NT2/D1 (cell line): Measurements from ENCODE around the gene LPO.

Experiments used
- DNase-seq: peaks from one replicate; pipeline ENCODE4 v3.0.0-alpha.2; 2011; ENCODE audit warnings: low read depth, low spot score
- H3K27me3 ChIP-seq: 2 replicates; pipeline ENCODE4 v1.6.0; 2011; ENCODE audit warnings: mild to moderate bottlenecking; ENCODE audit not compliant: insufficient read length, insufficient read depth
- H3K36me3 ChIP-seq: 2 replicates; pipeline ENCODE4 v1.6.1; 2011; ENCODE audit warnings: mild to moderate bottlenecking, low read length, mixed read lengths; ENCODE audit not compliant: insufficient read depth, insufficient read length
- H3K4me1 ChIP-seq: 2 replicates; pipeline ENCODE4 v1.5.1; 2011; ENCODE audit not compliant: insufficient read depth, insufficient read length
- H3K4me3 ChIP-seq: 2 replicates; pipeline ENCODE4 v1.5.1; 2011; ENCODE audit warnings: low read depth; ENCODE audit not compliant: insufficient read length
- H3K9ac ChIP-seq: 2 replicates; pipeline ENCODE4 v1.6.0; 2011; ENCODE audit warnings: low read depth; ENCODE audit not compliant: insufficient read length
- H3K9me3 ChIP-seq: 2 replicates; pipeline ENCODE4 v1.5.1; 2011; ENCODE audit warnings: mild to moderate bottlenecking, low read length; ENCODE audit not compliant: insufficient read depth
- SUZ12 ChIP-seq: IDR thresholded peaks from 2 replicates; pipeline ENCODE4 v1.6.1; 2011; ENCODE audit not compliant: insufficient read length, insufficient read depth; ENCODE audit errors: extremely low read depth
- YY1 ChIP-seq: IDR thresholded peaks from 2 replicates; pipeline ENCODE4 v1.6.1; 2011; ENCODE audit not compliant: insufficient read length, insufficient read depth
- ZNF274 ChIP-seq: IDR thresholded peaks from 2 replicates; pipeline ENCODE4 v1.6.1; 2011; ENCODE audit warnings: mild to moderate bottlenecking, low read depth, low read length

The LPO gene

GRCh38 chr17:58238147-58238634 is at the start of gene LPO:
LPO (plus strand) TSS chr17:58238584; CDS start chr17:58242980, 4,396 bp downstream.
- Histone ChIP-seq H3K4me3 (no peak within 1 kb of the TSS), H3K27me3 (peaks cover 8% of the 10 kb centered on the region)
- DNase-seq = no peak

GRCh38 chr17:58189436-58190146 is 48.8 kb upstream of the LPO start:
- Histone ChIP-seq H3K4me3 (no peak overlapping the region), H3K27me3 (peaks cover 11% of the 10 kb centered on the region), H3K36me3 (no peaks in the 10 kb centered on the region), H3K9ac (no peak overlapping the region), H3K4me1 (peaks cover 9% of the 10 kb centered on the region), H3K9me3 (no peaks in the 10 kb centered on the region)
- DNase-seq = no peak
- TF ChIP-seq ZNF274 (no peak), YY1 (no peak), SUZ12 (no peak)

More at GRCh38 chr17:58238147-58238634, at the start of gene LPO:
- Histone ChIP-seq H3K4me1 (no peaks in the 10 kb centered on the region), H3K36me3 (no peaks in the 10 kb centered on the region), H3K9ac (no peak within 1 kb of the TSS), H3K9me3 (no peaks in the 10 kb centered on the region)
- no peak for TF ChIP-seq YY1
- TF ChIP-seq SUZ12 = no peak
- TF ChIP-seq ZNF274 = no peak

- Histone ChIP-seq H3K4me3 (no peak overlapping the region), H3K27me3 (peaks cover 4% of the 10 kb centered on the region), H3K4me1 (peaks cover 3% of the 10 kb centered on the region), H3K9me3 (no peaks in the 10 kb centered on the region), H3K36me3 (no peaks in the 10 kb centered on the region), H3K9ac (no peak overlapping the region)
- DNase-seq = no peak
- no peak for TF ChIP-seq SUZ12
- TF ChIP-seq YY1 = no peak
Measured at GRCh38 chr17:58191241-58191896, 47.0 kb upstream of the LPO start.

- H3K9me3 ChIP-seq = no peaks in the 10 kb centered on the region
- no peak within 1 kb of the TSS for H3K4me3 ChIP-seq
- no peak for TF ChIP-seq ZNF274
- no peak for TF ChIP-seq YY1
- no peak for DNase-seq
- peaks cover 2% of the 10 kb centered on the region for H3K27me3 ChIP-seq
- no peak within 1 kb of the TSS for H3K9ac ChIP-seq
- peaks cover 3% of the 10 kb centered on the region for H3K4me1 ChIP-seq
- no peaks in the 10 kb centered on the region for H3K36me3 ChIP-seq
Measured at GRCh38 chr17:58192612-58193011, 45.8 kb upstream of the LPO start, which contains the start of gene EPX. EPX (plus strand) TSS chr17:58192726; CDS start chr17:58192847, 121 bp downstream.

GRCh38 chr17:58193641-58194255 is 44.6 kb upstream of the LPO start:
- Histone ChIP-seq H3K9ac (no peak overlapping the region), H3K27me3 (peaks cover 2% of the 10 kb centered on the region), H3K36me3 (no peaks in the 10 kb centered on the region), H3K4me1 (peaks cover 3% of the 10 kb centered on the region), H3K9me3 (no peaks in the 10 kb centered on the region), H3K4me3 (no peak overlapping the region)
- TF ChIP-seq YY1 (no peak), SUZ12 (no peak), ZNF274 (no peak)
- no peak for DNase-seq

- Histone ChIP-seq H3K9me3 (no peaks in the 10 kb centered on the region), H3K36me3 (no peaks in the 10 kb centered on the region), H3K4me1 (peaks cover 3% of the 10 kb centered on the region), H3K27me3 (peaks cover 2% of the 10 kb centered on the region), H3K4me3 (no peak overlapping the region), H3K9ac (no peak overlapping the region)
- TF ChIP-seq YY1 (no peak), SUZ12 (no peak), ZNF274 (no peak)
- DNase-seq = no peak
Measured at GRCh38 chr17:58195518-58196123, 42.8 kb upstream of the LPO start.

GRCh38 chr17:58196610-58197009 is 41.8 kb upstream of the LPO start:
- Histone ChIP-seq H3K4me3 (no peak overlapping the region), H3K27me3 (peaks cover 2% of the 10 kb centered on the region), H3K9ac (no peak overlapping the region), H3K9me3 (no peaks in the 10 kb centered on the region), H3K4me1 (no peaks in the 10 kb centered on the region), H3K36me3 (no peaks in the 10 kb centered on the region)
- no peak for DNase-seq
- TF ChIP-seq SUZ12 (no peak), ZNF274 (no peak), YY1 (no peak)
